Measurements from ENCODE around the gene NCF4. TPM values are rescaled to one million over a fixed set of nuclear protein-coding genes. Genes with fewer than 3 reads are reported as not detected.

The NCF4 gene
- total and polyA plus RNA-seq, 2 donors (not counting 1 experiment from before 2014, with no cell fraction given), result 118 to 175 TPM

- Histone ChIP-seq H4K20me1 (ENCODE audit: control insufficient read depth, insufficient read depth, low read length, poor library complexity, severe bottlenecking) (peaks cover 19% of the 10 kb centered on the region), H3K27me3 (replicated peaks in 1 of 4; ENCODE audit: control extremely low read depth in 1 of 4, control insufficient read depth in 3 of 4, insufficient read depth in 4 of 4, low read length in 3 of 4) (no peaks in the 10 kb centered on the region), H3K36me3 (replicated peaks in 1 of 2; ENCODE audit: control extremely low read depth in 1 of 2, control insufficient read depth in 1 of 2, extremely low read depth in 1 of 2, insufficient read depth in 2 of 2, low read length in 1 of 2) (peaks cover 0 to 67% of the 10 kb centered on the region in 2 experiments), H3K4me1 (ENCODE audit: control insufficient read depth in 2 of 2, insufficient read depth in 2 of 2, low read length in 2 of 2) (peaks cover 5 to 8% of the 10 kb centered on the region in 2 donors), H3K9me3 (ENCODE audit: control extremely low read depth in 1 of 3, control insufficient read depth in 2 of 3, insufficient read depth in 1 of 3, low read length in 2 of 3) (no peaks in the 10 kb centered on the region), H2AFZ (ENCODE audit: insufficient read depth, low read depth, low read length, poor library complexity, severe bottlenecking) (no peak overlapping the region), H3K4me2 (replicated peaks; ENCODE audit: low read depth, low read length, poor library complexity, severe bottlenecking) (no peak overlapping the region), H3K9ac (ENCODE audit: low read length) (no peak overlapping the region), H3K79me2 (ENCODE audit: control insufficient read depth, insufficient read depth, low read length) (peaks cover 11% of the 10 kb centered on the region), H3K27ac (ENCODE audit: low read length in 2 of 2) (no peak overlapping the region), H3K4me3 (ENCODE audit: control extremely low read depth in 1 of 5, extremely low read depth in 1 of 5, insufficient read depth in 1 of 5, low read depth in 2 of 5, low read length in 4 of 5) (no peak overlapping the region)
- peaks cover 8% of the 10 kb centered on the region for H3K4me1 Mint-ChIP-seq
- H3K27me3 Mint-ChIP-seq, result no peaks in the 10 kb centered on the region
- H3K4me3 Mint-ChIP-seq, result no peak overlapping the region
- 75% methylated on average over 3 of the region's 6 CpGs for WGBS (ENCODE audit: insufficient coverage)
- no peaks in the 10 kb centered on the region for H3K9me3 Mint-ChIP-seq (ENCODE audit: insufficient read depth)
- POLR2A ChIA-PET, result no interaction called here
- intact Hi-C loops (cut with micrococcal nuclease), result no loop called here
- no peak for DNase-seq
- no peak for TF ChIP-seq EZH2 (IDR thresholded peaks at IDR 0.05; ENCODE audit: borderline replicate concordance, insufficient read depth, low read depth, low read length, poor library complexity, severe bottlenecking)
- no peak for TF ChIP-seq CTCF (IDR thresholded peaks at IDR 0.05)
- no peak overlapping the region for H3K27ac Mint-ChIP-seq
- CTCF ChIA-PET, result no interaction called here
- ATAC-seq (ENCODE audit: low read depth), result no peak
Measured at GRCh38 chr22:36926309-36926708, 65.5 kb downstream of the NCF4 start.

GRCh38 chr22:36926721-36927435 is 66.1 kb downstream of the NCF4 start:
- ATAC-seq (ENCODE audit: low read depth) (no peak), DNase-seq (no peak)
- 91% methylated on average over 12 of the region's 14 CpGs for WGBS (ENCODE audit: insufficient coverage)
- H4K20me1 ChIP-seq (ENCODE audit: control insufficient read depth, insufficient read depth, low read length, poor library complexity, severe bottlenecking), result peaks cover 14% of the 10 kb centered on the region
- Mint-ChIP-seq H3K27ac (no peak overlapping the region), H3K4me1 (peaks cover 2% of the 10 kb centered on the region), H3K4me3 (no peak overlapping the region), H3K27me3 (no peaks in the 10 kb centered on the region), H3K9me3 (ENCODE audit: insufficient read depth) (no peaks in the 10 kb centered on the region)
- TF ChIP-seq CTCF (IDR thresholded peaks at IDR 0.05), result no peak
- TF ChIP-seq EZH2 (IDR thresholded peaks at IDR 0.05; ENCODE audit: borderline replicate concordance, insufficient read depth, low read depth, low read length, poor library complexity, severe bottlenecking), result no peak
- H2AFZ ChIP-seq (ENCODE audit: insufficient read depth, low read depth, low read length, poor library complexity, severe bottlenecking), result no peak overlapping the region
- no peaks in the 10 kb centered on the region for H3K27me3 ChIP-seq (replicated peaks in 1 of 4; ENCODE audit: control extremely low read depth in 1 of 4, control insufficient read depth in 3 of 4, insufficient read depth in 4 of 4, low read length in 3 of 4)
- CTCF ChIA-PET, result no interaction called here
- POLR2A ChIA-PET, result no interaction called here
- H3K79me2 ChIP-seq (ENCODE audit: control insufficient read depth, insufficient read depth, low read length), result peaks cover 6% of the 10 kb centered on the region
- peaks cover 0 to 2% of the 10 kb centered on the region in 2 donors for H3K4me1 ChIP-seq (ENCODE audit: control insufficient read depth in 2 of 2, insufficient read depth in 2 of 2, low read length in 2 of 2)
- peaks cover 0 to 66% of the 10 kb centered on the region in 2 experiments for H3K36me3 ChIP-seq (replicated peaks in 1 of 2; ENCODE audit: control extremely low read depth in 1 of 2, control insufficient read depth in 1 of 2, extremely low read depth in 1 of 2, insufficient read depth in 2 of 2, low read length in 1 of 2)
- no peak overlapping the region for H3K4me3 ChIP-seq (ENCODE audit: control extremely low read depth in 1 of 5, extremely low read depth in 1 of 5, insufficient read depth in 1 of 5, low read depth in 2 of 5, low read length in 4 of 5)
- H3K4me2 ChIP-seq (replicated peaks; ENCODE audit: low read depth, low read length, poor library complexity, severe bottlenecking), result no peak overlapping the region
- no peak overlapping the region for H3K9ac ChIP-seq (ENCODE audit: low read length)
- no peak overlapping the region for H3K27ac ChIP-seq (ENCODE audit: low read length in 2 of 2)
- no peaks in the 10 kb centered on the region for H3K9me3 ChIP-seq (ENCODE audit: control extremely low read depth in 1 of 3, control insufficient read depth in 2 of 3, insufficient read depth in 1 of 3, low read length in 2 of 3)
- intact Hi-C loops (cut with micrococcal nuclease), result no loop called here

Data from B cell (primary cell).